PC-9 (cell line): ENCODE measurements around the gene H6PD. TPM values are rescaled to one million over a fixed set of nuclear protein-coding genes. Genes with fewer than 3 reads are reported as not detected.

ENCODE experiments used
- BruUV-seq: library from RNA; stranded (reverse); fragments of 400-500 nt; replicated peaks from 2 replicates; lab custom pipeline; 2021; lab: Mats Ljungman, UMichigan
- CTCF ChIA-PET: fragments of 300-600 bp; sonication (Branson Sonifier 250); formaldehyde crosslinking; loops from one replicate; lab custom pipeline; 2022; ENCODE audit warnings: antibody characterized with exemption; lab: Charles Lee
- POLR2A ChIA-PET: fragments of 300-600 bp; sonication (Branson Sonifier 250); formaldehyde crosslinking; loops from one replicate; lab custom pipeline; 2022; ENCODE audit warnings: antibody characterized with exemption; ENCODE audit not compliant: unreplicated experiment; lab: Charles Lee
- DNase-seq, 2 experiments: peaks; one replicate each; pipeline versions ENCODE4 v3.0.0 to v3.0.0-alpha.2; 2015 to 2022; ENCODE audit warnings: mixed read lengths in 1 of 2
- H2AFZ ChIP-seq: fragments of 200-600 bp; sonication (generic); 2 replicates; pipeline ENCODE4 v1.8.1; 2017; ENCODE audit warnings: antibody characterized with exemption
- H3F3A ChIP-seq: fragments of 200-600 bp; sonication (generic); 2 replicates; pipeline ENCODE4 v1.8.1; 2017; ENCODE audit warnings: antibody characterized with exemption, mild to moderate bottlenecking, low read depth; ENCODE audit not compliant: insufficient read depth
- H3K27ac ChIP-seq: fragments of 200-600 bp; sonication (generic); 2 replicates; pipeline ENCODE4 v1.6.1; 2016; ENCODE audit warnings: mixed run types
- H3K27me3 ChIP-seq: fragments of 200-600 bp; sonication (generic); 2 replicates; pipeline ENCODE4 v1.6.1; 2016; ENCODE audit warnings: low read depth, mixed run types; ENCODE audit not compliant: insufficient read depth
- H3K36me3 ChIP-seq: fragments of 200-600 bp; sonication (generic); 2 replicates; pipeline ENCODE4 v1.6.1; 2016; ENCODE audit warnings: low read depth, mixed run types
- H3K4me1 ChIP-seq: fragments of 200-600 bp; sonication (generic); replicated peaks from 2 replicates; pipeline ENCODE4 v1.6.1; 2016; ENCODE audit warnings: mixed run types; ENCODE audit not compliant: insufficient read depth
- H3K4me2 ChIP-seq: fragments of 200-600 bp; sonication (generic); 2 replicates; pipeline ENCODE4 v1.6.1; 2017; ENCODE audit warnings: mixed run types
- H3K4me3 ChIP-seq: fragments of 200-600 bp; sonication (generic); 2 replicates; pipeline ENCODE4 v1.6.1; 2016; ENCODE audit warnings: mixed run types
- H3K79me2 ChIP-seq: fragments of 200-600 bp; sonication (generic); 2 replicates; pipeline ENCODE4 v1.6.1; 2017; ENCODE audit warnings: low read depth, mixed run types
- H3K9me2 ChIP-seq: fragments of 200-600 bp; sonication (generic); 2 replicates; pipeline ENCODE4 v1.8.1; 2017; ENCODE audit warnings: mild to moderate bottlenecking; ENCODE audit not compliant: insufficient read depth
- H3K9me3 ChIP-seq: fragments of 200-600 bp; sonication (generic); 2 replicates; pipeline ENCODE4 v1.8.1; 2016; ENCODE audit warnings: low read depth; ENCODE audit not compliant: insufficient read depth
- H4K20me1 ChIP-seq: fragments of 200-600 bp; sonication (generic); 2 replicates; pipeline ENCODE4 v1.8.1; 2017; ENCODE audit not compliant: insufficient read depth
- EZH2 ChIP-seq: fragments of 200-600 bp; sonication (generic); IDR thresholded peaks from 2 replicates; pipeline ENCODE4 v1.8.0; 2017; ENCODE audit warnings: antibody characterized with exemption, low read depth
- intact Hi-C: fragments of 100-400 bp; cut with micrococcal nuclease; formaldehyde crosslinking; loops from one replicate; pipeline ENCODE4 v1.10.0; 2022; ENCODE audit not compliant: unreplicated experiment
- total RNA-seq: library from RNA; stranded (reverse); gene quantifications from 2 replicates; pipeline ENCODE4 v1.2.3, GENCODE V29; 2021
- TF ChIP-seq, protein P1 (sequence below): fragments of 200-600 bp; sonication (generic); conservative IDR thresholded peaks from 2 replicates; pipeline ENCODE4 v1.6.1; 2017; ENCODE audit warnings: mixed run types, antibody characterized with exemption, mild to moderate bottlenecking, moderate library complexity

The H6PD gene
- total RNA-seq, 1 experiment from 2014 or later, result 31.1 TPM

GRCh38 chr1:9305216-9305615, 70.6 kb downstream of the H6PD start:
- H3K9me2 ChIP-seq, result no peaks in the 10 kb centered on the region
- peaks cover 23% of the 10 kb centered on the region for H3F3A ChIP-seq
- intact Hi-C loops, result no loop called here
- no peaks in the 10 kb centered on the region for H3K36me3 ChIP-seq
- no peaks in the 10 kb centered on the region for H4K20me1 ChIP-seq
- H3K27ac ChIP-seq, result no peak overlapping the region
- H3K79me2 ChIP-seq, result peaks cover 91% of the 10 kb centered on the region
- no peaks in the 10 kb centered on the region for H3K27me3 ChIP-seq
- CTCF ChIA-PET, result no interaction called here
- TF ChIP-seq, protein P1, sequence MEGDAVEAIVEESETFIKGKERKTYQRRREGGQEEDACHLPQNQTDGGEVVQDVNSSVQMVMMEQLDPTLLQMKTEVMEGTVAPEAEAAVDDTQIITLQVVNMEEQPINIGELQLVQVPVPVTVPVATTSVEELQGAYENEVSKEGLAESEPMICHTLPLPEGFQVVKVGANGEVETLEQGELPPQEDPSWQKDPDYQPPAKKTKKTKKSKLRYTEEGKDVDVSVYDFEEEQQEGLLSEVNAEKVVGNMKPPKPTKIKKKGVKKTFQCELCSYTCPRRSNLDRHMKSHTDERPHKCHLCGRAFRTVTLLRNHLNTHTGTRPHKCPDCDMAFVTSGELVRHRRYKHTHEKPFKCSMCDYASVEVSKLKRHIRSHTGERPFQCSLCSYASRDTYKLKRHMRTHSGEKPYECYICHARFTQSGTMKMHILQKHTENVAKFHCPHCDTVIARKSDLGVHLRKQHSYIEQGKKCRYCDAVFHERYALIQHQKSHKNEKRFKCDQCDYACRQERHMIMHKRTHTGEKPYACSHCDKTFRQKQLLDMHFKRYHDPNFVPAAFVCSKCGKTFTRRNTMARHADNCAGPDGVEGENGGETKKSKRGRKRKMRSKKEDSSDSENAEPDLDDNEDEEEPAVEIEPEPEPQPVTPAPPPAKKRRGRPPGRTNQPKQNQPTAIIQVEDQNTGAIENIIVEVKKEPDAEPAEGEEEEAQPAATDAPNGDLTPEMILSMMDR, result no peak
- TF ChIP-seq EZH2, result no peak
- no peaks in the 10 kb centered on the region for H3K9me3 ChIP-seq
- no peak overlapping the region for H3K4me2 ChIP-seq
- no peak overlapping the region for H3K4me3 ChIP-seq
- peaks cover 38% of the 10 kb centered on the region for H3K4me1 ChIP-seq
- no TSS peak for BruUV-seq
- H2AFZ ChIP-seq, result no peak overlapping the region
- no peak for DNase-seq
- POLR2A ChIA-PET, result no interaction called here

- Histone ChIP-seq H3K36me3 (no peaks in the 10 kb centered on the region), H3K9me2 (no peaks in the 10 kb centered on the region), H3K9me3 (no peaks in the 10 kb centered on the region), H3K79me2 (peaks cover 88% of the 10 kb centered on the region), H4K20me1 (no peaks in the 10 kb centered on the region), H3K4me2 (no peak overlapping the region), H3K27ac (no peak overlapping the region), H3K4me3 (no peak overlapping the region), H3K27me3 (no peaks in the 10 kb centered on the region), H3K4me1 (peaks cover 30% of the 10 kb centered on the region), H3F3A (peaks cover 15% of the 10 kb centered on the region; the same call in 1 of the 2 replicates), H2AFZ (no peak overlapping the region)
- intact Hi-C loops, result no loop called here
- no TSS peak for BruUV-seq
- POLR2A ChIA-PET, result no interaction called here
- no peak for DNase-seq
- TF ChIP-seq EZH2, result no peak
- CTCF ChIA-PET, result no interaction called here
Observed at GRCh38 chr1:9306006-9306405, 71.4 kb downstream of the H6PD start.

- CTCF ChIA-PET, result no interaction called here
- no peak for DNase-seq
- POLR2A ChIA-PET, result no interaction called here
- H3F3A ChIP-seq, result peaks cover 12% of the 10 kb centered on the region; the same call in 1 of the 2 replicates
- no peaks in the 10 kb centered on the region for H3K27me3 ChIP-seq
- H3K4me2 ChIP-seq, result no peak overlapping the region
- peaks cover 17% of the 10 kb centered on the region for H3K4me1 ChIP-seq
- H3K9me2 ChIP-seq, result no peaks in the 10 kb centered on the region
- H3K79me2 ChIP-seq, result peaks cover 75% of the 10 kb centered on the region
- no TSS peak for BruUV-seq
- H3K9me3 ChIP-seq, result no peaks in the 10 kb centered on the region
- no peak overlapping the region for H3K27ac ChIP-seq
- no peak overlapping the region for H3K4me3 ChIP-seq
- H4K20me1 ChIP-seq, result no peaks in the 10 kb centered on the region
- no peak overlapping the region for H2AFZ ChIP-seq
- no peaks in the 10 kb centered on the region for H3K36me3 ChIP-seq
- intact Hi-C loops, result no loop called here
- TF ChIP-seq, protein P1, result no peak
- TF ChIP-seq EZH2, result no peak
Observed at GRCh38 chr1:9307303-9307702, 72.7 kb downstream of the H6PD start.

- TF ChIP-seq, protein P1, result no peak
- no peak for TF ChIP-seq EZH2
- intact Hi-C loops, result no loop called here
- Histone ChIP-seq H4K20me1 (no peaks in the 10 kb centered on the region), H3K27me3 (no peaks in the 10 kb centered on the region), H2AFZ (no peak overlapping the region), H3K9me3 (no peaks in the 10 kb centered on the region), H3K79me2 (peaks cover 65% of the 10 kb centered on the region), H3K4me3 (no peak overlapping the region), H3F3A (peaks cover 3% of the 10 kb centered on the region; the same call in 1 of the 2 replicates), H3K36me3 (no peaks in the 10 kb centered on the region), H3K27ac (no peak overlapping the region), H3K9me2 (no peaks in the 10 kb centered on the region), H3K4me1 (peaks cover 7% of the 10 kb centered on the region), H3K4me2 (no peak overlapping the region)
- BruUV-seq, result no TSS peak
- POLR2A ChIA-PET, result no interaction called here
- CTCF ChIA-PET, result interaction anchor here (0.5 kb wide), 1 partner anchor 17 kb away, joined by 9 read pairs; no protein-coding TSS in a partner anchor
- DNase-seq, result no peak
Observed at GRCh38 chr1:9308236-9308785, 73.7 kb downstream of the H6PD start.
